ENCODE data around the gene SELPLG. TPM values are rescaled to one million over a fixed set of nuclear protein-coding genes. Genes with fewer than 3 reads are reported as not detected.

SELPLG gene
- total RNA-seq, 1 donor from 2014 or later: 5.8 TPM

DNA sequence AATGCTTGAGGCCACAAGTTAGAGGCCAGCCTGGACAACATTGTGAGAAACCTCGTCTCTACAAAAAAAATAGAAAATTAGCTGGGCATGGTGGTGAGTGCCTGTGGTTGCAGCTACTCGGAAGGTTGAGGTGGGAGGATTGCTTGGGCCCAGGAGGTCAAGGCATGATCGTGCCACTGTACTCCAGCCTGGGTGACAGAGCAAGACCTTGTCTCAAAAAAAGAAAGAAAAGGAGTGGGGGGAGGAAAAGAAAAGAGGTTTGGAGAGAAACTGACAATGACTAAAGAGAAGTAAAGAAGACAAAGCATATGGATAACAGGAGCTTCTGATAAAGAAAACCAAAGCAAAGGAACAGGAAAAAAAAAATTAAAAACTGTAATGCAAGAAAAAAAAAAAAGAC lies 37.4 kb upstream of the SELPLG start:
- no peak for FAIRE-seq

DNA sequence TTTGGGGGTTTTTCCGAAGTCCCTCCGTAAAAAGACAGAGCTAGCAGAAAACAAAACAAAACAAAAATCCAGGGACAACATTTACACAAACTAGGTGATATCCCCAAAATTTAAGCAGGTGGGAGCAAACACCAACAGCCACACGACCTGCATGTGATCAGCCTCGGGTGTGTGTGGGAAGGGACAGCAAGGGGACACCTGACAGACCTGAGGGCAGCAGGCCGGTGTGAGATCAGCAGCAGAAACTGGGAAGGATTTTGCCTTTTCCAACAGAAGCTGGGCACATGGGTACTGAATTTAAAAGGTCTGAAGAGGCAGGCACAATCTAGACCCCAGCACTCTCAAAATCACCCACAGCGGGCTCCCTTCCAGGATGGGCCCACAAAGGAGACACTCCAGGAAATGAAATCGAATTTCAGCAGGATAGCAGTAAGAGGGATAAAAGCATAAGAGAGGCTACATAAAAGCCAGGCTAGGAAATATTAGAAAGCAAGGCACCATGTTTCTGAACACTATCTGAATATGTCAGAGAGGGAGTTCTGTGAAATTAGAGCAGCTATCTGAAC lies 36.5 kb upstream of the SELPLG start:
- H3K27me3 ChIP-seq (ENCODE audit: insufficient read depth, low read length): no peaks in the 10 kb centered on the region
- H3K9ac ChIP-seq (ENCODE audit: low read length): peak overlapping the region; percentile 9
- H4K20me1 ChIP-seq (ENCODE audit: insufficient read depth, low read length): peaks cover 64% of the 10 kb centered on the region
- H3K27ac Mint-ChIP-seq (ENCODE audit: unreplicated experiment): no peak overlapping the region
- DNase-seq (ENCODE audit: low read depth): no peak
- H3K36me3 ChIP-seq (ENCODE audit: insufficient read depth, low read length): peaks cover 24% of the 10 kb centered on the region
- H3K27me3 Mint-ChIP-seq (ENCODE audit: low read depth, unreplicated experiment): no peaks in the 10 kb centered on the region
- peaks cover 97% of the 10 kb centered on the region for H3K79me2 ChIP-seq (ENCODE audit: insufficient read depth, low read length)
- H3K27ac ChIP-seq (ENCODE audit: low read depth, low read length): no peak overlapping the region
- TF ChIP-seq, protein P1, sequence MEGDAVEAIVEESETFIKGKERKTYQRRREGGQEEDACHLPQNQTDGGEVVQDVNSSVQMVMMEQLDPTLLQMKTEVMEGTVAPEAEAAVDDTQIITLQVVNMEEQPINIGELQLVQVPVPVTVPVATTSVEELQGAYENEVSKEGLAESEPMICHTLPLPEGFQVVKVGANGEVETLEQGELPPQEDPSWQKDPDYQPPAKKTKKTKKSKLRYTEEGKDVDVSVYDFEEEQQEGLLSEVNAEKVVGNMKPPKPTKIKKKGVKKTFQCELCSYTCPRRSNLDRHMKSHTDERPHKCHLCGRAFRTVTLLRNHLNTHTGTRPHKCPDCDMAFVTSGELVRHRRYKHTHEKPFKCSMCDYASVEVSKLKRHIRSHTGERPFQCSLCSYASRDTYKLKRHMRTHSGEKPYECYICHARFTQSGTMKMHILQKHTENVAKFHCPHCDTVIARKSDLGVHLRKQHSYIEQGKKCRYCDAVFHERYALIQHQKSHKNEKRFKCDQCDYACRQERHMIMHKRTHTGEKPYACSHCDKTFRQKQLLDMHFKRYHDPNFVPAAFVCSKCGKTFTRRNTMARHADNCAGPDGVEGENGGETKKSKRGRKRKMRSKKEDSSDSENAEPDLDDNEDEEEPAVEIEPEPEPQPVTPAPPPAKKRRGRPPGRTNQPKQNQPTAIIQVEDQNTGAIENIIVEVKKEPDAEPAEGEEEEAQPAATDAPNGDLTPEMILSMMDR (IDR thresholded peaks at IDR 0.05; ENCODE audit: insufficient read depth, low read depth, low read length): no peak
- no peak for TF ChIP-seq EZH2 (IDR thresholded peaks at IDR 0.05; ENCODE audit: insufficient read depth, low read length)
- H3K4me2 ChIP-seq (ENCODE audit: low read length): no peak overlapping the region
- H2AFZ ChIP-seq (ENCODE audit: low read depth, low read length): no peak overlapping the region
- H3K4me3 ChIP-seq (ENCODE audit: insufficient read depth, low read depth, low read length): no peak overlapping the region
- peaks cover 25% of the 10 kb centered on the region for H3K4me1 ChIP-seq (ENCODE audit: insufficient read depth, low read length)
- no peaks in the 10 kb centered on the region for H3K9me3 ChIP-seq (ENCODE audit: insufficient read depth, low read depth, low read length)
- no peak overlapping the region for H3K4me3 Mint-ChIP-seq (ENCODE audit: unreplicated experiment)
- H3K4me1 Mint-ChIP-seq (ENCODE audit: low read depth, unreplicated experiment): peaks cover 46% of the 10 kb centered on the region
- peaks cover 8% of the 10 kb centered on the region for H3K36me3 Mint-ChIP-seq (ENCODE audit: low read depth, unreplicated experiment)
- FAIRE-seq: no peak
- no peaks in the 10 kb centered on the region for H3K9me3 Mint-ChIP-seq (ENCODE audit: unreplicated experiment)

More for the DNA sequence above, 37.4 kb upstream of the SELPLG start:
- H3K36me3 ChIP-seq (ENCODE audit: insufficient read depth, low read length): peaks cover 31% of the 10 kb centered on the region
- TF ChIP-seq, protein P1 (IDR thresholded peaks at IDR 0.05; ENCODE audit: insufficient read depth, low read depth, low read length): no peak
- no peak for TF ChIP-seq EZH2 (IDR thresholded peaks at IDR 0.05; ENCODE audit: insufficient read depth, low read length)
- H3K9me3 ChIP-seq (ENCODE audit: insufficient read depth, low read depth, low read length): no peaks in the 10 kb centered on the region
- H3K27me3 Mint-ChIP-seq (ENCODE audit: low read depth, unreplicated experiment): no peaks in the 10 kb centered on the region
- H3K79me2 ChIP-seq (ENCODE audit: insufficient read depth, low read length): peaks cover 97% of the 10 kb centered on the region
- no peaks in the 10 kb centered on the region for H3K27me3 ChIP-seq (ENCODE audit: insufficient read depth, low read length)
- no peak for DNase-seq (ENCODE audit: low read depth)
- H3K9ac ChIP-seq (ENCODE audit: low read length): no peak overlapping the region
- H3K4me3 Mint-ChIP-seq (ENCODE audit: unreplicated experiment): no peak overlapping the region
- H3K4me2 ChIP-seq (ENCODE audit: low read length): no peak overlapping the region
- H2AFZ ChIP-seq (ENCODE audit: low read depth, low read length): no peak overlapping the region
- H4K20me1 ChIP-seq (ENCODE audit: insufficient read depth, low read length): peaks cover 64% of the 10 kb centered on the region
- H3K27ac Mint-ChIP-seq (ENCODE audit: unreplicated experiment): no peak overlapping the region
- no peaks in the 10 kb centered on the region for H3K9me3 Mint-ChIP-seq (ENCODE audit: unreplicated experiment)
- H3K4me1 Mint-ChIP-seq (ENCODE audit: low read depth, unreplicated experiment): peaks cover 36% of the 10 kb centered on the region
- no peak overlapping the region for H3K4me3 ChIP-seq (ENCODE audit: insufficient read depth, low read depth, low read length)
- no peak overlapping the region for H3K27ac ChIP-seq (ENCODE audit: low read depth, low read length)
- peaks cover 11% of the 10 kb centered on the region for H3K36me3 Mint-ChIP-seq (ENCODE audit: low read depth, unreplicated experiment)
- H3K4me1 ChIP-seq (ENCODE audit: insufficient read depth, low read length): peaks cover 15% of the 10 kb centered on the region

DNA sequence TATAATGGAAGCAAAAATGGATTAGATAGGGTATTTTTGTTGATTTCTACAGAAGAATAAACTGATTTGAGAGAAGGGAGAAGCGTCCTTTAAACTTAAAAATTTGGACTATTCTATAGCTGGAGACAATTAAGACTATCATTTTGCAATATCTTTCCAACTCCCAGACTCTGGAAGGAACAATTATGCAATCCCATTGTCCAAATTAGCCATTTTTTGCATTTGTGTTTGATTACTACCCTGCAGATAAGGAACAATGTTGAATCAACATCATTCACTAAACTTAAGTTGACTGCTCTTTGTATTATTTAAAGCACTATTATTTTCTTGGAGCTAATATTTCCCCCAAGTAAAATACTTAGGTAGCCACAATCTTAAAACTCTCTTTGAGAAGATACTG lies 34.8 kb upstream of the SELPLG start:
- Histone ChIP-seq H3K4me1 (ENCODE audit: insufficient read depth, low read length) (peaks cover 36% of the 10 kb centered on the region), H3K27ac (ENCODE audit: low read depth, low read length) (no peak overlapping the region), H3K36me3 (ENCODE audit: insufficient read depth, low read length) (peaks cover 20% of the 10 kb centered on the region), H3K4me3 (ENCODE audit: insufficient read depth, low read depth, low read length) (no peak overlapping the region), H2AFZ (ENCODE audit: low read depth, low read length) (no peak overlapping the region), H4K20me1 (ENCODE audit: insufficient read depth, low read length) (peaks cover 72% of the 10 kb centered on the region), H3K4me2 (ENCODE audit: low read length) (no peak overlapping the region), H3K9ac (ENCODE audit: low read length) (no peak overlapping the region), H3K27me3 (ENCODE audit: insufficient read depth, low read length) (no peaks in the 10 kb centered on the region), H3K9me3 (ENCODE audit: insufficient read depth, low read depth, low read length) (no peaks in the 10 kb centered on the region), H3K79me2 (ENCODE audit: insufficient read depth, low read length) (peaks cover 100% of the 10 kb centered on the region)
- H3K36me3 Mint-ChIP-seq (ENCODE audit: low read depth, unreplicated experiment): peaks cover 5% of the 10 kb centered on the region
- DNase-seq (ENCODE audit: low read depth) (no peak), FAIRE-seq (no peak)
- TF ChIP-seq, protein P1 (IDR thresholded peaks at IDR 0.05; ENCODE audit: insufficient read depth, low read depth, low read length): no peak
- no peak for TF ChIP-seq EZH2 (IDR thresholded peaks at IDR 0.05; ENCODE audit: insufficient read depth, low read length)
- no peak overlapping the region for H3K27ac Mint-ChIP-seq (ENCODE audit: unreplicated experiment)
- no peak overlapping the region for H3K4me3 Mint-ChIP-seq (ENCODE audit: unreplicated experiment)
- no peaks in the 10 kb centered on the region for H3K9me3 Mint-ChIP-seq (ENCODE audit: unreplicated experiment)
- H3K4me1 Mint-ChIP-seq (ENCODE audit: low read depth, unreplicated experiment): peaks cover 59% of the 10 kb centered on the region
- H3K27me3 Mint-ChIP-seq (ENCODE audit: low read depth, unreplicated experiment): no peaks in the 10 kb centered on the region

Measured in astrocyte (in vitro differentiated cells and primary cell).